CD4-positive, alpha-beta T cell treated with Interleukin-17A for 4 hours (primary cell): ENCODE results near the gene CRLF2.
A peak's percentile ranks its signal among the peaks of the same experiment; 100 is the strongest.
"Not testable (repeated sequence)": the region's sequence is repeated elsewhere in the genome, so short reads cannot be mapped to it uniquely, and the experiment has no call there.

Experiments
- DNase-seq: peaks from one replicate; pipeline ENCODE4 v3.0.0-alpha.2; 2020; ENCODE audit warnings: mixed read lengths

CRLF2 gene, protein sequence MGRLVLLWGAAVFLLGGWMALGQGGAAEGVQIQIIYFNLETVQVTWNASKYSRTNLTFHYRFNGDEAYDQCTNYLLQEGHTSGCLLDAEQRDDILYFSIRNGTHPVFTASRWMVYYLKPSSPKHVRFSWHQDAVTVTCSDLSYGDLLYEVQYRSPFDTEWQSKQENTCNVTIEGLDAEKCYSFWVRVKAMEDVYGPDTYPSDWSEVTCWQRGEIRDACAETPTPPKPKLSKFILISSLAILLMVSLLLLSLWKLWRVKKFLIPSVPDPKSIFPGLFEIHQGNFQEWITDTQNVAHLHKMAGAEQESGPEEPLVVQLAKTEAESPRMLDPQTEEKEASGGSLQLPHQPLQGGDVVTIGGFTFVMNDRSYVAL

DNA sequence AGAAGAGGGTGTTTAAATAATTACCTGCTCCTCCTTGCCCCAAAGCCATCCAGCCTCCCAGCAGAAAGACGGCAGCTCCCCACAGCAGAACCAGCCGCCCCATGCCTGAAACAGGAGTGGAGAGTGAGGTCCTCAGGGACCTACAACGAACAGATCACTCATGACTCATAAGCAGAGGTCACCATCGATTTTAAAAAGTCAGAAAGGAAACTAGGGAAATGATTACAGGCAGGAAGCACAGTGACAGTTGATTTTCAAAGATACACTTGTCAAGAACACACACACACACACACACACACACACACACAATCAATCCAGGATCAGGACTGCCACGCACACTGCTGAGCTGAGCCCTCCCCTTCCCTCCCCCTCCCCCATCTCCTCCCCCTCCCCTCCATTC is at the start of gene CRLF2:
Gene CRLF2, minus strand, starts transcription at position 118 of the 400 bp plus-strand sequence. Its CDS starts 15 bp downstream, at position 103.
- peak; percentile 43 for DNase-seq

DNA sequence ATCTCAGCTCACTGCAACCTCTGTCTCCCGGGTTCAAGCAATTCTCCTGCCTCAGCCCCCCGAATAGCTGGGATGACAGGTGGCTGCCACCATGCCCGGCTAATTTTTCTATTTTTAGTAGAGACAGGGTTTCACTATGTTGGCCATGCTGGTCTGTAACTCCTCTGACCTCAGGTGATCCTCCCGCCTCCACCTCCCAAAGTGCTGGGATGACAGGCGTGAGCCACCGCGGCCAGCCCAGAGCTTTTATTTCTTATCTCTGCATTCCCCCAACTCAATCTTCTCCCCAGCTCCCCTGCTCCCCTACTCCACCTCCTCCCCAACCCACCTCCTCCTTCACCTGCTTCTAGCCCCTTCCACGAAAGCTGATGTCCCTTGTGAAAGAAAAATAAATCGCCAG is 49.3 kb upstream of the CRLF2 start:
- not testable (repeated sequence) for DNase-seq

DNA sequence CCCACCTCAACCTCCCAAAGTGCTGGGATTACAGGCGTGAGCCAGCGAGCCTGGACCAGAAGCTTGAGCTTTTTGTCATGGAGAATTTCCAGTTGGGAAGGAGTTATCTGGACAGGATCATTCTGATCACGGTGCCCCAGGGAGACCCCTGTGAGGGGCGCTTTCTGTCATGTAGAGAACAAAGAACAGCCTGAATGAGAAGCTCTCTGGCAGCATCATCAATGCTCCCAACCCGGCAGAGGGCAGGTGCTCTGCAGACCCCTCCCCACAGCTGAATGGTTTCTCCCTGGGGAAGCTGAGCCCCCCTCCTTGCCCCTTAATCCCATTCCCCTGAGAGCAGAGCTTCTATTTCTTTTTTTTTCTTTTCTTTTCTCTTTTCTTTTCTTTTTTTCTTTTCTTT is 48.8 kb upstream of the CRLF2 start:
- no peak for DNase-seq

DNA sequence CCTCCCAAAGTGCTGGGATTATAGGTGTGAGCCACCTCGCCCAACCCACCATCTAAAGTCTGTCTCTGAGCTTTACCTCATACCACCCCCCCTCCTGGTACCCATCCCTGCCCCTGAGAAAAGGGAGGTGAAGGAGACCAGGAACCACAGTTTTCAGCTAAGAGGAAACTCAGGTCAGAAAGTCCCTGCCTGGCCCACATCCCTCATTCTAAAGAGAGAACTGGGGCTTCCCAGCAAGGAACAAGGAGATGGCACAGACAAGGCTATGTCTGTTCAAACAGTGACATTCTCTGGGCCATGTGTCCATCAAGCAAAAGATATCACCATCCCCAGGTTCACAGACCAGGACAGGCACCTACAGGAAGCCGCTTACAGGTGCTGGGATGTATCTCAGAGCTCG is 40.4 kb upstream of the CRLF2 start:
- DNase-seq = no peak

DNA sequence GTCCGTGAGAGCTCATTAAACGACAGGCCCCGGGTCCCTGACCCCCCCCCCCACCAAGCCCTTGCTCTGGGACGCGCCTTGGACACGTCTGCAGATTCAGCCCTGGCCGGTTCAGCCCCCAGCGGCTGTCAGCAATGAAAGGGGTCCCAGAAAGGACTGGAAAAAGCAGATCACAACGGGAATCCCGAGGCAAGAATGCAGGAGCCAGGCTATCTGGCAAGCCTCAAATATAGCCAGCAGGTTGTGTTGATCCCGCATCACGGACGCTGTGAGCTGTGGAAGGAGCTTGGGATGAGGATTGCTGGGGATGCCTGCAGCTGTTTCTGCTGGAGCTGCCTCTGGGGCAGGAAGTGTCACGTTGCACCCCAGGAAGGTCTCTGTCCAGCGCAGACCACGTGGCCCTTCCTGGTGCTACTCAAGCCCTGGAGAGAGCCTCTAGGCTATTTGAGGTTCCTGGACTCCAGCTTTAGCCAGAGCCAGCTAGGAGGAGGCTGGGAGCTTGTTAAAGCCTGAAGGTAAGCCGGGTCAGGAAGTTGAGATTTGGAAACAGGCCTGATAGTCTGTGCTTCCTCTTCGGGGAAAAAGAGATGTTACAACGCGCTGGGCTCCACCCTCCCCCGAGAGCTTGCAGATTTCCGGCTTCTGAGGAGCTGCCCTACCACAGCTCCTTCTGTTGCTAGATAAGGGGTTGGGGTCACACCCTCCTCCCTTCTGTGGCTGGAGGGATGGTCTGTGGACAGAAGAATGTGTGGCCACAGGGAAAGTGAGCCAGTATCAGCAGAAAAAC is 36.8 kb upstream of the CRLF2 start:
- DNase-seq = peak; percentile 74

DNA sequence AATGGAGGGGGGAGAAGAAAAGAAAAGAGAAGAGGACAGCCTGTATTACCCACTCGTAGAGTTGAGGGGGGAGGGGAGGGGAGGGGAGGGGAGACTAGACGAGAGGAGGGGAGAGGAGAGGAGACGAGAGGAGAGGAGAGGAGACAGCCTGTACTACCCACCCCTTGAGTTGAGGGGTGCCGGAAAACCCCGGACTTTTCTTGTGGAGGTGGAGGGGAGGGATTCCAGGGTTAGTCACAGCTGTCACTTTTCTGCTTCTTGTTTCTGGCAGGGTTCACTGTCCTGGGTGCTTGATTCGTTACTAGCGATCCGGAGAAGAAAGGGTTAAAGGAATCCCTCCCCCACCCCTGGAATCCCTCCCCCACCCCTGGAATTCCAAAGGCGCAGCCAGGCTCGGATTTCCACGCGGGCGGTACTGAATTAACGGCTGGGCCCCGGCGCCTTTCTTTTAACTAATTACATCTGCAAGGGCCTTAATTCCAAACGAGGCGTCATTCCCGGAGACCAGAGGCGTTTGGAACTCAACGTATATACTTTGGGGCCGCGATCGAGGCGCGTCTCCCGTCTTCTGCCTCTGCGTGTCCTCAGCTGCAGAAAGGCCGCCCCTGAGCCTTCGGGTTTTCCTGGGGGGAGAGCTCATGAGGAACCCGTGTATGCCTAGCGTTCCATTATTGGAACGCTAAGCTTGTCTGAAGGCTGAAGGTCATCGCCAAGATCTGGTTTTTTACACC is 36.0 kb upstream of the CRLF2 start:
- peak; percentile 30 for DNase-seq

DNA sequence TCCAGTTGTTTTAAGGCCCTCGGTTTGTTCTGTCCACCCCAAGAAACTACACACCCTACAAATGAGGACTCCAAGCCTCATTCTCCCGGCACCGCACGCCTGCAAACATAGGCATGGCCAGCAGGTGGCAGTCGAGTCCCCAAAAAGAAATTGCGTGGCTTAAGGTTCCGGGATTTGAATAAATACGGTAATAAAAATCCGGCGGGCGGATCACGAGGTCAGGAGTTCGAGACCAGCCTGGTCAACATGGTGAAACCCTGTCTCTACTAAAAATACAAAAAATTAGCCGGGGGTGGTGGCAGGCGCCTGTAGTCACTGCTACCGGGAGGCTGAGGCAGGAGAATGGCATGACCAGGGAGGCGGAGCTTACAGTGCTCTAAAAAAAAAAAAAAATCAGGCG is 34.4 kb upstream of the CRLF2 start:
- DNase-seq = peak; percentile 82

DNA sequence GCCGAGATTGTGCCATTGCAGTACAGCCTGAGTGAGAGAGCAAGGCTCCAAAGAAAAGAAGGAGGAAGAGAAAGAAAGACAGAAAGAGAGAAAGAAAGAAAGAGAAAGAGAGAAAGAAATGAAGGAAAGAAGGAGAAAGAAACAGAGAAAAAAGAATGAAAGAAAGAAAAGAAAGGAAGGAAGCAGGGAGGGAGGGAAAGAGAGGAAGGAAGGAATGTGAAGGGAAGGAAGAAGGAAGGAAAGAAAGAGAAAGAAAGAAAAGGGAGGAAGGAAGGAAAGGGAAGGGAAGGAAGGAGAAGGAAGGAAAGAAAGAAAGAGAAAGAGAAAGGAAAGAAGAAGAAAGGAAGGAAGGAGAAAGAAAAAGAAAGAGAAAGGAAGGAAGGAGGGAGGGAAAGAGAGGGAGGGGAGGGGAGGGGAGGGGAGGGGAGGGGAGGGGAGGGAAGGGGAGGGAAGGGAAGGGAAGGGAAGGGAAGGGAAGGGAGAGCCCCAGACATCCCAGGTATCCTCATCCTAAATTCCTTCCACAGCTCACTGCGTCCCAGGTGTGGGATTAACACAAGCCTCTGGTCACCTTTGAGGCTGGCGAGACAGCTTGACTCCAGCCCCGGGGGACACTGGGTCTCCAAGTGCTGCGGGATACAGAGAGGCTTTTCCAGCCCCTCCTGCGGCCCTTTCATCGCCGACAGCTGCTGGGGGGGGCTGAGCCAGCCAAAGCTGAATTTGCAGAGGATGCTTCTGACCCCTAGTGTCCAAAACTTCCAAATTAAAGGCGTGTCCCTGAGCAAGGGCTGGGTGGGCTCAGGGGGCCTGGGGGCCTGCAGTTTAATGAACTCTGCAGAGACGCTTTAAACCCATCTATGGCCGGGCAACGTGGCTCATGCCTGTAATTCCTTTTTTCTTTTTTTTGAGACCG is 32.0 kb upstream of the CRLF2 start:
- peak; percentile 31 for DNase-seq

DNA sequence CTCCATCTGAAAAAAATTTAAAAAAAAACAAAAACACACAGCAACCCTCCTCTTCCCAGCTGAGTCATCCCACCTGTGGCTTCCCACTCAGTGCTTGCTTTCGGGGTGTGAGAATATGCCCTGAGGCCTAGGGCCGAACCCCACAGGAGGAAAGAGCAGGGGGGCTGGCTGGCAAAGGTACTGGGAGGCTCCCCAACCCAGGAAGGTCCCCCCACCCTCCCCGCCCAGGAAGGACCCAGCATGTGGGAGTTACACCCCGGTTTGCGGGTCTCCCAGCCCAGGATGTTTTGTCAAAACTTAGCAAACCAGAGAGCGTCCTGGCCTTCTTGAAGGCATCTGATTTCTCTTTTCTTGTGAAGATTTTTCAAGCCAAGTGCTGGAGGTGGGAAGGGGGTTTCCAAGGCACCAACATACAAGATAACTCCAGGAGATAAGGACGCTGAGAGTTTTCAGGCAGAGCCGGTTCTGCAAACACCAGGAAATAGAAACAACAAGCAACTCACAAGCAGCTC is 30.5 kb upstream of the CRLF2 start:
- peak; percentile 57 for DNase-seq

DNA sequence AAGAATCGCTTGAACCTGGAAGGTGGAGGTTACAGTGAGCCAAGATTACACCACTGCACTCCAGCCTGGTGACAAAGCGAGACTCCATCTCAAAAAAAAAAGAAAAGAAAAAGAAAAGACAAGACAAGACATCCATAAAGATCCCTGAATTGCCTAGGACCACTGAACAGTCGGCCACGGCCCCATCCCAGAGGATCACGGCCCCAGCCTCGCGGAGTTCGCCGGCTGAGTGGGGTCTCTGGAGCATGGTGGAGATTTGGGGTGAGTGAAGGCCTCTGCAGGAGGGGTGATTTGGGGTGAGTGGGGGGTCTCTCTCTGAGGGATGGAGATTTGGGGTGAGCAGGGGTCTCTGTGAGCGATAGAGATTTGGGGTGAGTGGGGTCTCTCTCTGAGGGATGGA is 28.1 kb upstream of the CRLF2 start:
- DNase-seq = not testable (repeated sequence)

DNA sequence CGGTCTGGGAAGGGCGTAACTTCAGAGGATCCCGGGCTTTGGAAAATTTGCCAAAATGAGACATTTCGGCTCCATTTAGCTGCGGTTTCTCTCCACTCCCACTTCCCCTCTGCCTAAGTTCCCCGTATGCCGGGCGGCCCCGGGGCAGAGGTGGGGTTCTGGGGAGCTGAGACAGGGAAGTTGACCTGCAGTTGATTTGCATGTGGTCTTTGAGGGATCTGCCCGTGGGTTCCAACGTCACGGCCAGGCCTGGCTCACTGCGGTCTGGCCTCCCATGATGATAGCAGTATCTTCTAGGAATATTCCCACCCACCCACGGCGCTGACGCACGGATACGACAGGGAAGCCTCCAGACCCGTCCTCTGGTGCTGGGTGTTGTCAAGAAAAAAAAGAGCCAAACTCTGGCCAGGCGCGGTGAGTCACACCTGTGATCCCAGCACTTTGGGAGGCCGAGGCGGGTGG is 27.3 kb upstream of the CRLF2 start:
- DNase-seq = no peak

DNA sequence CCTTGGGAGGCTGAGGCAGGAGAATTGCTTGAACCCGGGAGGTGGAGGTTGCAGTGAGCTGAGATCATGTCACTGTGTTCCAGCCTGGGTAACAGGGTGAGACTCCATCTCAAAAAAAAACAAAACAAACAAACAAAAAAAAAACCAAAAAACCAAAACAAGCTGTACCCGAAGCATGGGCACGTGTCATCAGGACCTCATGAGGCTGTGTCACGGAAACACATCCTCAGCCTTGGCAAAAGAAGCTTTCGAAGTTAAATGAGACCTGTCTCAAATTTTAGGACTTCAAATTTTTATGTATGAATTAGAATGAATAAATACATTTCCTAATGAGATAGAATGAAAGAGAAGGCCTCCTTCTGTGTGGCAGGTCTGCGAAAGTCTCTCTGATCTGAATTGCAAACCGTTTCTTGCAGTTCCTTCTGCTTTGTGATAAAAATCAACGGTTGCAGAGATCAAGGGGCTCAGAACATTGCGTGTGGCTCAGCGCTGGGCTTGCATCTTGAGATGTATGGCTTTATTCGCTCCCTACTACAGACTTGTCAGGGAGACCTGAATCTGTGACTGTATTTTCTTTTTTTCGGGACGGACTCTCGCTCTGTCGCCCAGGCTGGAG is 19.5 kb upstream of the CRLF2 start:
- DNase-seq = peak; percentile 58

DNA sequence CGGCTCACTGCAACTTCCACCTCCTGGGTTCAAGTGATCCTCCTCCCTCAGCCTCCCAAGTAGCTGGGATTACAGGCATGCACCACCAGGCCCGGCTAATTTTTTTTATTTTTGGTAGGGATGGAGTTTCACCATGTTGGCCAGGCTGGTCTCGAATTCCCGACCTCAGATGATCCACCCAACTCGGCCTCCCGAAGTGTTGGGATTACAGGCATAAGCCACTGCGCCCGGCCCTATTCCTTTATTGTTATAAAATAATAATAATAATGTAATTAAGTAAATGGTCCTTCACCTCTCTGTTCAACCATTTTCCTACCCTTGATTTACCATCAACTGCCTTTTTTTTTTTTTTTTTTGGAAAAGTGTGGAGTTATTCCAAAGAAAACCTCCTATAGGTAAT is 15.7 kb upstream of the CRLF2 start:
- DNase-seq = not testable (repeated sequence)

DNA sequence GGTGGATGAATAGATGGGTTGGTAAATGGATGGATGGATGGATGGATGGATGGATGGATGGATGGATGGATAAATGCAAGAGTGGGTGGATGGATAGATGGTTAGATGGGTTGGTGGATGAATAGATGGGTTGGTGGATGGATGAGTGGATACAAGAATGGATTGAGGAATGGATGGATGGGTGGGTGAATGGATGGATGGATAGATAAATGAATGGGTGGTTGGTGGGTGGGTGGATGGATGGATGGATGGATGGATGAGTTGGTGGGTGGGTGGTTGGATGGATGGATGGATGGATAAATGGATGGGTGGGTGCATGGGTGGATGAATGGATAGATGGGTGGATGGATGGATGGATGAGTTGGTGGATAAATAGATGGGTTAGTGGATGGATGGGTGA is 13.8 kb upstream of the CRLF2 start:
- no peak for DNase-seq

DNA sequence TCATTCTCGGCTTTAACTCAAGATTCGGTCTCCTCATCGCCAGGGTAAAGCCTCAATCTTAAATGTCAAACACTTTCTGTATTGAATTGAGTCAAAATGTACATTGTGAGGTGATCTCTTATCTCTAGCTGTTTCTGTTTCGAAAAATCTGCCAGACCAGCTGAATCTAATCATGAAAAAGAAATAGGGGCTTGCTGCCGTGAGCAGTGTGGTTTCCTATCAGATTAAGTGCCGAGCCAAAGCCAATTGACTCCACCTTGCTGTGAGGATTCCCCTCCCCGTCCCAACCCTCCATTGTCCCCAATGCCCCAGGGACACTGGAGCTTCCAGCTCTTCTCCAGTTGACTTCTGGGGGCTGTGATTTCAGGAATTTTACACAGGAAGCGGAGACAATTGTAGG is 12.5 kb upstream of the CRLF2 start:
- no peak for DNase-seq

DNA sequence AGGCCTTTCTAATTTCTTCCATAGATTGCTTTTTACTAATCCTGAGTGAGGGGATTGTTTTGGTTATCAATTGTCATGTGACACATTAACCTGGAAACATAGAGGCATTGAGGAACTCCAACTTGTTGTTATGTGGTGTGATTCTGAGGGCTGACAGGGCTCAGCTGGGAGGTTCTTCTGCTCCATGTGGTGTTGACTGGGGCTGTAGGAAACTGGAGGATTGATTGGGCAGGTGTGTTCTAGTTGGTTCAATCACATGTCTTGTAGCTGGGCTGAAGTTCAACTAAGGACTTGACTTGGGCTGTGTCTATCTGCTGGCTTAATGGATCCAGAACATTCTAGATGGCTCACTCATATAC is 10.8 kb upstream of the CRLF2 start:
- no peak for DNase-seq

DNA sequence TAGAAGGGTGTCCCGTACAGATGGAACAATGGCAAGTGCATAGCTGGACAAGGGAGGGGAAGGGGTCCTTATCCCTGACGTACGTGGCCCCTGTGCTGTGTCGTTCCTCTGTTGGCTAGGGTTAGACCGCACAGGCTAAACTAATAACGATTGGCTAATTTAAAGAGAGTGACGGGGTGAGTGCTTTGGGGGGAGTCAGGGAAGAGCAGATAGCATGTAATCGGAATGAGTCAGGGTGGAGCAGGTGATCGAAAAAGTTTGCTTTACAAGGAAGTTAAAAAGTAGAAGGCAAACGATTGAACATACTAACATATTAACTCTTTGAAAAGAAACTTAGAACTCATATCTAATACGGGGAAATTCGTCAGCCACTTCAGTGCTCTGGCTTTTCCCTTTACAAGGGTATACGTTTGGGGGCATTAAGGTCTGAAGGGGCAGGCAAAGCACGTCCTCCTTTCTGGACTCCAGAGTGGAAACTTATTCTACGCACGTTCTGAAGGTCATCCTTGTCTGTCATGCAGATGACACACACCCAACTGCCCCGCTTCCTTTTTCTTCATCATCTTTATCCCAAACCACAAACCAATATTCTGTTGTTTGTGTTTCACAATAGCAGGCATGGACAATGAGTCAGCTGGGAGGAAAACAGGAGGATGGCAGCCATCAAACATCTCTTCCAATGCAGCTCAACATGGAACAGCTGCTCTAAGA is 10.2 kb upstream of the CRLF2 start:
- DNase-seq = no peak

DNA sequence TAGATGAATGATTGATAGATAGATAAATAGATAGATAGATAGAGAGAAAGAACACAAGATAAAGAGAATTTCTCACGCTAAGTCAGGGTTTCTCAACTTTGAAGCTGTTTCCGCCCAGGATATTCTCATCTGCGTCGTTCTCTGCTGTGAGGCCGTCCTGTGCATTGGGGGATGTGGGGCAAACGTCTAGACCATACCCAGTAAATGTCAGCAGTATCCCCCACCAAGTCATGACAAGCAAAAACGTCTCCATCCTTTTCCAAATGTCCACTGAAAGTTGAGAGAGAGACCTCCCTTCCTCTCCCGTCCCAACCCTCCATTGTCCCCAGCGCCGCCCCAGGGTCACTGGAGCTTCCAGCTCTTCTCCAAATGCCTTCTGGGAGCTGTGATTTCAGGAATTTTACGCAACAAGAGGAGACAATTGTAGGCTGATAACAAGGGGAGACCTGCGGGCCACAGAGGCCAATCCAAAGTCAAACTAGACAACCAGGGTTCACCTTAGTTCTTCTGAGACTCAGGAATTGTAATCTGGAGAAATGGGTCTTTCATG is 8.9 kb upstream of the CRLF2 start:
- DNase-seq = no peak

DNA sequence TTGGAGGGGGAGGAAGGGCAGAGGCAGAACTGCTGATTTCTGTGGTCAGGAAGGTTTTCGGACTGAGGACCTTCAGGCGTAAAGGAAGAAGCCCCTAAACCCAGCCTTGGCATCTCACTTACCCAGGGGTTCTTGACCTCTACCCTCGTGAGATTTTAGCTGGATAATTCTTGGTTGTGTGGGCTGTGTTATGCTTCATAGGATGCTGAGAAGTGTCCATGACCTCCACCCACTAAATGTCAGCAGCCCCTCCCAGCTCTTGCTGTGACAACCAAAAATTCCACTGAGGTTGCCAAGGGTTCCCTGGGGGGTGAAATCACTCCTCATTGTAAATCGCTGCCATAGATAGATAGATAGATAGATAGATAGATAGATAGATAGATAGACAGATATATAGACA is 5.8 kb upstream of the CRLF2 start:
- no peak for DNase-seq

DNA sequence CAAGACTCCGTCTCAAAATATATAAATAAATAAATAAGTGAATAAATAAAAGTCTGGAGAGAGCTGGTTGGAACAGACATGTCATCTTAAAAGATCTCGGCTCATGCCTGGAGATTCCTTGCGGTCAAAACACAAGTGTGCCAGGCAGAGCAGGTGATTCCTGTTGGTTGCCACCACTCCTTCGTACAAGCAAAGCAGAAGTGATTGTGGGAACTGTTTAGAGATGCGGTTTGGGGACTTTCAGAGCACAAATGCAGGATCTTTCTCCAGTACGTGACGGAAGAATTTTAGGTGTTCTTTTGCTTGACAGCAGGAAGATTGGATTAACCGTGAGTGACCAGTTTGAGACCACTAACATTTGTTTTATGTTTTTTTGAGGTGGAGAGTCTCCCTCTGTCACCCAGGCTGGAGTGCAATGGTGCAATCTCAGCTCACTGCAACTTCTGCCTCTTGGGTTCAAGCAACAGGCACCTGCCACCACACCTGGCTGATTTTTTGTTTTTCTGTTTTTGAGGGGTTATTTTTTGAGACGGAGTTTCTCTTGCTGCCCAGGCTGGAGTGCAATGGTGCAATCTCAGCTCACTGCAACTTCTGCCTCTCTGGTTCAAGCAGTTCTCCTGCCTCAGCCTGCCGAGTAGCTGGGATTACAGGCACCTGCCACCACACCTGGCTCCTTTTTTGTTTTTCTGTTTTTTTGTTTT is 2.8 kb upstream of the CRLF2 start:
- DNase-seq = no peak
